Subcutaneous adipose tissue (tissue), 4 donors: Measurements from ENCODE around the gene CNTN6. TPM values are rescaled to one million over a fixed set of nuclear protein-coding genes. Genes with fewer than 3 reads are reported as not detected.

ENCODE experiments used
- CTCF ChIP-seq: fragments of 450-650 bp; IDR thresholded peaks from one replicate; pipeline ENCODE4 v1.5.1; 2016; ENCODE audit warnings: low read depth, mild to moderate bottlenecking, control low read depth, antibody characterized with exemption, moderate library complexity
- total RNA-seq, 4 donors: library from RNA; depleted of rRNA; stranded (reverse); fragments of >200 nt; gene quantifications; one replicate each; pipeline ENCODE4 v1.1.0, GENCODE V29; 2016

Gene CNTN6
- total RNA-seq, 4 donors from 2014 or later, result 0.17 TPM; not detected in 3

GRCh38 chr3:1079662-1080061 lies 13.2 kb upstream of the CNTN6 start:
- TF ChIP-seq CTCF, result no peak

DNA sequence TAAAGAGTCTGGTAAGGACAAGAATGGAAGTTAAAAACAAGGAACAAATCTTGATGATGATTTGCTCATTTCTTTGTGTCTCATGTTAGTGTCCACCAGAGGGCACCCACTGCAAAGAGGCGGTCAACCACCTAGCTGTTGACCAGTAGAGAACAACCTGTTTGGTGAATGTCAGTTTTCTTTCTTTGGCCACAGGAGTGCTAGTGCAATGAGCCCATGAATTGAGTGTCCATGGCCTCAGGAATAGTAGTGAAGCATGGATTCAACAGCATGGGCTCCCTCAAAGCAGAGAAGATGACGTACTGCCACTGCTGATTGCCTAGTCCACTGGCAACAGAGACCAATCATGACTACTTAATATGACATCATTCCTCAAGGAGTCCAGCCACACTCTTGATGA lies 10.7 kb upstream of the CNTN6 start:
- TF ChIP-seq CTCF, result no peak

- TF ChIP-seq CTCF, result no peak
Observed at GRCh38 chr3:1087066-1087560, 5.7 kb upstream of the CNTN6 start.

GRCh38 chr3:1088503-1088902 lies 4.3 kb upstream of the CNTN6 start:
- TF ChIP-seq CTCF, result no peak

- TF ChIP-seq CTCF, result no peak
Observed at GRCh38 chr3:1091286-1091685, 1.5 kb upstream of the CNTN6 start.

- TF ChIP-seq CTCF, result no peak
Observed at GRCh38 chr3:1092061-1092460, 763 bp upstream of the CNTN6 start.

GRCh38 chr3:1093217-1093616 lies 393 bp downstream of the CNTN6 start:
- no peak for TF ChIP-seq CTCF

GRCh38 chr3:1103525-1103924 lies 10.7 kb downstream of the CNTN6 start:
- no peak for TF ChIP-seq CTCF
